RWPE2 (cell line): ENCODE results near the gene PRSS2.
"Not testable (repeated sequence)": the region's sequence is repeated elsewhere in the genome, so short reads cannot be mapped to it uniquely, and the experiment has no call there.

Source experiments
- ATAC-seq: fragments of 200-7000 bp; cut with Tn5 transposase; 3 replicates; pipeline ENCODE4 v1.9.1; 2021; ENCODE audit warnings: low read depth
- DNase-seq: peaks from one replicate; pipeline ENCODE4 v3.0.0-alpha.2; 2020; ENCODE audit warnings: low spot score
- H3K27ac ChIP-seq: fragments of 450-650 bp; 2 replicates; pipeline ENCODE4 v1.5.1; 2017; ENCODE audit warnings: mild to moderate bottlenecking; ENCODE audit not compliant: poor library complexity, severe bottlenecking
- H3K27me3 ChIP-seq: fragments of 250-450 bp; sonication (Bioruptor Pico); 2 replicates; pipeline ENCODE4 v1.5.1; 2021; ENCODE audit warnings: mild to moderate bottlenecking, moderate library complexity; ENCODE audit not compliant: insufficient read depth, poor library complexity, severe bottlenecking
- H3K36me3 ChIP-seq: fragments of 250-450 bp; sonication (Bioruptor Pico); 2 replicates; pipeline ENCODE4 v1.5.1; 2020; ENCODE audit warnings: low read depth, mild to moderate bottlenecking, moderate library complexity
- H3K4me1 ChIP-seq: fragments of 250-450 bp; sonication (Bioruptor Pico); 2 replicates; pipeline ENCODE4 v1.5.1; 2021; ENCODE audit warnings: mild to moderate bottlenecking, moderate library complexity; ENCODE audit not compliant: insufficient read depth, poor library complexity, severe bottlenecking
- H3K4me3 ChIP-seq: fragments of 250-450 bp; sonication (Bioruptor Pico); 2 replicates; pipeline ENCODE4 v1.5.1; 2021; ENCODE audit warnings: mild to moderate bottlenecking, moderate library complexity; ENCODE audit not compliant: severe bottlenecking
- H3K9me3 ChIP-seq: fragments of 250-450 bp; sonication (Bioruptor Pico); 2 replicates; pipeline ENCODE4 v1.5.1; 2021; ENCODE audit warnings: mild to moderate bottlenecking, moderate library complexity; ENCODE audit not compliant: severe bottlenecking
- CTCF ChIP-seq: fragments of 450-650 bp; IDR thresholded peaks from one replicate; pipeline ENCODE4 v1.5.1; 2017; ENCODE audit warnings: mild to moderate bottlenecking, moderate library complexity; ENCODE audit not compliant: poor library complexity, severe bottlenecking

Gene PRSS2

GRCh38 chr7:142752376-142753225 is 18.2 kb upstream of the PRSS2 start:
- Histone ChIP-seq H3K4me1 (no peaks in the 10 kb centered on the region), H3K36me3 (no peaks in the 10 kb centered on the region), H3K27ac (no peak overlapping the region), H3K4me3 (no peak overlapping the region), H3K27me3 (no peaks in the 10 kb centered on the region), H3K9me3 (no peaks in the 10 kb centered on the region)
- DNase-seq (no peak), ATAC-seq (no peak)
- no peak for TF ChIP-seq CTCF

DNA sequence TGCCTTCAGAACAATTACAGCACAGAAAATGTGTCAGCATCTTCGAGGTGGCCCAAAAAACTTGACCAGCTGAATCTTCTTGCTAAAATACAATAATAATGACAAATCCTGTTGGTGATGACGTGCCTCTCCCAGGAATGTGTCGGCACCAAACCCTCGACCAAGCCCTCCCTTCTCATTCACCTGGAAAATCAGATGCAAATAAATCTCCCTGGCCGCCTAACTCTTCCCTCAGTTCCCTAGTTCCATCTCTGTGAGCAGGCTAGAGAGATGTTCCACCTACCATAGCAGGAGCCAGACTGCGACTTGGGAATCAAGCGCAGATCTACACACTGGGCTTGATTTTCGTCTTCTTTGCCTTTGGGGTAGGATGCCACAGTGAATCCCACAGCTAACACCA is 17.4 kb upstream of the PRSS2 start:
- H3K36me3 ChIP-seq, result no peaks in the 10 kb centered on the region
- no peaks in the 10 kb centered on the region for H3K9me3 ChIP-seq
- H3K27me3 ChIP-seq, result no peaks in the 10 kb centered on the region
- H3K4me1 ChIP-seq, result no peaks in the 10 kb centered on the region
- DNase-seq (no peak), ATAC-seq (peak; percentile 62; the same call in 1 of the 3 replicates)
- no peak overlapping the region for H3K27ac ChIP-seq
- TF ChIP-seq CTCF, result no peak
- no peak overlapping the region for H3K4me3 ChIP-seq

DNA sequence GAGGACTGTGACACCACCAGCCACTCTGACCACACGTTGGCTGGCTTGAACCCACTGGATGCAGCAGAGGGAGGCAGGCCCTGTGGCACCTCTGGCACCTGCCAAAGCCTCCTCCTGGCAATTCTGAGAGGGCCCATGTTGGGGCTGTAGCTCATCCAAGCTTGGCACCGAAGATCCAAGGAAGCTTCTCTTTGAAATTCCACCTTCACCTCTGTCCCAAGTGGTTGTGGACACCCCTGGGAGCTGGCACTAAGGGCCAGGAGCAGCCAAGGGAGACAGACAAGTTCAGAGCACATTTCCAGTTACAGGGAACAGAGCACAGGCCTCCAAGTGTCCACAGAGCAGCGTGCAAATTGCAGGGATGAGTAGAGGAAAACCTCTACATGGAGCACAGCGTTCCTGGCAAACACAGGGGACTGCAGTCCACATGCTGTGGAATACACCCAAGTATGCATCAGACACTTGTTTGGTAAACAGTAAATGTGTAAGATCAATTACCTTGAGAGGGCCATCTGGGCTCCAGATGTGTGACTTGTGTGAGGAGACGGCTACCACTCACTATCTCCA is 16.8 kb upstream of the PRSS2 start:
- not testable (repeated sequence) for H3K4me3 ChIP-seq, H3K27ac ChIP-seq, ATAC-seq, H3K4me1 ChIP-seq, H3K9me3 ChIP-seq, H3K27me3 ChIP-seq, H3K36me3 ChIP-seq, DNase-seq

DNA sequence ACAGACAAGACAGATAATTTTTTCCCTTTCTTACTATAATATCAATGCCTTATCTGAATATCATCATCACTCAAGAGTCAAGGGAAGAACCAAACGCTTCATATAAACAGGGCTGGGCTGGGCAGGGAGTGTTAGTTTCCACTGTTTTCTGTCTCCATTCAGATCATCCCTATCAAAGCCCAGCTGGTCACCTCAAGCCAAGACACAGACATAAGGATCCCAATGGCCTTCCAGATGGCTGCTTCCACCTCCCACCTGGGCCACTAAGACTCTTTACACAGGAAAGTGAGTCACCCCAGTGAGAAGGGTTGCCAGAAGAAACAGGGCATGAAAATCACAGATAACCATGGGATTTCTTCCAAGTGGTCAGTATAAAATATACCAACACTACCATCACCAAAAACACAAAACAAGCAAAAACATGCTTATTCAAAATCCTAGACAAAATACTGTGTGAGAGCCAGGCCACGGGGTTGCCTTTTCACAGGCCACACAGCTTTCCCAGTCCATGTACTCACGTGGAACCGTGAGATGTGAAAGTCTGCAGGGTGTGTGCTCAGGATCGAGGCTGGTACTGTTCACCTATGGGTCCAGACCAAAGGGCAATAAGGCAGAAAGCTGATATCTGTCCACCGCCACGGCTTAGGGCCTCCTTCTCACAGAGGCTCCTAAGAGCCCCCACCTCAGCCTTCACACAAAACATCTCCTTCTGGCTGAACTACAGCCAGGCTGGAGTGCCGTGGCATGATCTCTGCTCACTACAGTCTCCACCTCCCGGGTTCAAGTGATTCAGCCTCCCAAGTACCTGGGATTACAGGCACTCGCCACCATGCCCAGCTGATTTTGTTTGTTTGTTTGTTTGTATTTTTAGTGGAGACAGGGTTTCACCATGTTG is 15.8 kb upstream of the PRSS2 start:
- peak; percentile 35; the same call in 2 of the 3 replicates for ATAC-seq
- no peak overlapping the region for H3K4me3 ChIP-seq
- no peaks in the 10 kb centered on the region for H3K4me1 ChIP-seq
- no peaks in the 10 kb centered on the region for H3K27me3 ChIP-seq
- no peak overlapping the region for H3K27ac ChIP-seq
- no peak for DNase-seq
- no peaks in the 10 kb centered on the region for H3K9me3 ChIP-seq
- H3K36me3 ChIP-seq, result no peaks in the 10 kb centered on the region
- no peak for TF ChIP-seq CTCF

DNA sequence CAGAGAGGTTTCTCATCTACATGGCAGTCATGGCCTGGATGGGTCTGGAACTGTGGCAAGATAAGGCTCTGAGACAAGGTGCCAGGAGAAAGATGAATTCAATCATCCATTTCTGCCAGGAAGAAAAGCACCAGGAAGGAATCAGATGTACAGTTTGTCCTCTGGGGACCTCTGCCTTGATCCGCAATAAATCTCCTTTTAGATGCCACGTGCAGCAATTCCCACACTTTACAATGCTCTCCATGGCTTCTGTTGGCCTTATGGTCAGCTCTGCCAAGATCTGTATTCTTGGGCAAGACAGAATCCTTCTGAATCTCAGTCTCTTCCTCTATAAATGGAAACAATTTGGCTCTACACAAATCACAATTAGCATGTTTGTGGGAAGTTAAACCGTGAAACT is 12.5 kb upstream of the PRSS2 start:
- H3K27ac ChIP-seq, H3K9me3 ChIP-seq, H3K27me3 ChIP-seq, H3K36me3 ChIP-seq, ATAC-seq, H3K4me3 ChIP-seq, H3K4me1 ChIP-seq, DNase-seq: not testable (repeated sequence)
